Kidney epithelial cell (primary cell): Measurements from ENCODE around the gene METTL23. TPM values are rescaled to one million over a fixed set of nuclear protein-coding genes. Genes with fewer than 3 reads are reported as not detected.
"Not testable (repeated sequence)": the region's sequence is repeated elsewhere in the genome, so short reads cannot be mapped to it uniquely, and the experiment has no call there.

Source experiments
- DNase-seq: peaks from one replicate; pipeline ENCODE4 v3.0.0-alpha.2; 2010; ENCODE audit warnings: low read depth
- H3K27me3 ChIP-seq: 2 replicates; pipeline ENCODE4 v1.6.0; 2011; ENCODE audit warnings: low read length; ENCODE audit not compliant: control insufficient read depth, insufficient read depth
- H3K36me3 ChIP-seq: 2 replicates; pipeline ENCODE4 v1.5.1; 2011; ENCODE audit warnings: low read length; ENCODE audit not compliant: control insufficient read depth, insufficient read depth
- H3K4me3 ChIP-seq: 2 replicates; pipeline ENCODE4 v1.5.1; 2011; ENCODE audit warnings: low read depth, mild to moderate bottlenecking, control low read depth, low read length
- CTCF ChIP-seq: IDR thresholded peaks from 2 replicates; pipeline ENCODE4 v1.5.1; 2011; ENCODE audit warnings: mild to moderate bottlenecking, moderate library complexity, low read length, control low read depth, inconsistent platforms; ENCODE audit not compliant: insufficient read depth, poor library complexity, severe bottlenecking
- total RNA-seq: library from RNA; depleted of rRNA; stranded (reverse); fragments of >200 nt; gene quantifications from 2 replicates; pipeline ENCODE4 v1.2.3, GENCODE V29; 2015

Gene METTL23
- total RNA-seq, 1 donor from 2014 or later: 32.8 TPM

- TF ChIP-seq CTCF: no peak
- Histone ChIP-seq H3K36me3 (no peaks in the 10 kb centered on the region), H3K4me3 (no peak overlapping the region), H3K27me3 (no peaks in the 10 kb centered on the region)
- no peak for DNase-seq
Measured at GRCh38 chr17:76697702-76698465, 28.8 kb upstream of the METTL23 start.

- not testable (repeated sequence) for H3K27me3 ChIP-seq, H3K4me3 ChIP-seq, DNase-seq, H3K36me3 ChIP-seq
Measured at GRCh38 chr17:76698466-76698977, 28.1 kb upstream of the METTL23 start.

- DNase-seq: no peak
- Histone ChIP-seq H3K4me3 (no peak overlapping the region), H3K27me3 (no peaks in the 10 kb centered on the region), H3K36me3 (no peaks in the 10 kb centered on the region)
- TF ChIP-seq CTCF: no peak
Measured at GRCh38 chr17:76700270-76700616, 26.4 kb upstream of the METTL23 start.

- no peaks in the 10 kb centered on the region for H3K27me3 ChIP-seq
- H3K36me3 ChIP-seq: no peaks in the 10 kb centered on the region
- H3K4me3 ChIP-seq: no peak overlapping the region
- no peak for TF ChIP-seq CTCF
- no peak for DNase-seq
Measured at GRCh38 chr17:76700617-76701470, 25.8 kb upstream of the METTL23 start.

- TF ChIP-seq CTCF: no peak
- H3K27me3 ChIP-seq: no peaks in the 10 kb centered on the region
- no peaks in the 10 kb centered on the region for H3K36me3 ChIP-seq
- no peak overlapping the region for H3K4me3 ChIP-seq
- DNase-seq: no peak
Measured at GRCh38 chr17:76701471-76701967, 25.1 kb upstream of the METTL23 start.

- no peak for DNase-seq
- no peaks in the 10 kb centered on the region for H3K27me3 ChIP-seq
- H3K36me3 ChIP-seq: no peaks in the 10 kb centered on the region
- no peak for TF ChIP-seq CTCF
- no peak overlapping the region for H3K4me3 ChIP-seq
Measured at GRCh38 chr17:76702076-76702475, 24.6 kb upstream of the METTL23 start.
